Stimulated activated CD8-positive, alpha-beta memory T cell treated with anti-CD3 and anti-CD28 coated beads, Interleukin-2, amount 100 ng/mL, for 1 hour (primary cell): ENCODE results near the gene HOXD12.

Experiments
- DNase-seq, 2 donors: peaks; one replicate each; pipeline ENCODE4 v3.0.0-alpha.2; 2020; ENCODE audit warnings: low read depth in 2 of 2

The HOXD12 gene

DNA sequence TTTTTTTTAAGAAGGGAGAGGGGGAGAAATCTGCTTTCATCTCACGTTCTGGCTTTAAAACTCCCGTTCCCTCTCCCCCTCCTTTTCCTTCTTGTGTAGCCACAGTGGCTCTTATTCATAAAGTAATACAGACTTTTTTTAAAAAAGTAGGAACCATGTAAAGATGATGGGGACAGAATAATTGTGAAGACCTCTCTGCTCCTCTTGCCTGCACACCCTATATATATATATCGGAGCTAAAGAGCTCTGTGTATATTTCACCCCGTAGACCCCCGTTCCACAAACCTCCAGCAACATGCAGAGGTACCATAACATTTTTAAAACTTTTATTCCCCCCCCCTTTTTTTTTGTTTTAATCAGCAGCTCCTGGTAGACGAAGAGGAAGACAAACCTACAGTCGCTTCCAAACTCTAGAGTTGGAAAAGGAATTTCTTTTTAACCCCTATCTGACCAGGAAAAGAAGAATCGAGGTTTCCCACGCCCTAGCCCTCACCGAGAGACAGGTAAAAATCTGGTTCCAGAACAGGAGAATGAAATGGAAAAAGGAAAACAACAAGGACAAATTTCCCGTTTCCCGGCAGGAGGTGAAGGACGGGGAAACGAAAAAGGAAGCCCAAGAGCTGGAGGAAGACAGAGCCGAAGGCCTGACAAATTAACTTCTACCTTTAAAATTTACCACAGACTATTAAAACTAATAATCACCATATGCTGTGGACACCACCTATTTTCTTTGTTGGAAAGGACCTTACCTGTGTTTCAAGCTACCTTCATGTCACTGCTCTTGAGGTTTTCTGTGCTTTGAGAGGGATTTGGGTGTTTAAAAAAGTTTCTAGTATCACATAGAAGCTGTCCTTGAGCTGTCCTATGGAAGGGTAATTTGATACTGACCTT lies 31.6 kb downstream of the HOXD12 start:
- DNase-seq = no peak

DNA sequence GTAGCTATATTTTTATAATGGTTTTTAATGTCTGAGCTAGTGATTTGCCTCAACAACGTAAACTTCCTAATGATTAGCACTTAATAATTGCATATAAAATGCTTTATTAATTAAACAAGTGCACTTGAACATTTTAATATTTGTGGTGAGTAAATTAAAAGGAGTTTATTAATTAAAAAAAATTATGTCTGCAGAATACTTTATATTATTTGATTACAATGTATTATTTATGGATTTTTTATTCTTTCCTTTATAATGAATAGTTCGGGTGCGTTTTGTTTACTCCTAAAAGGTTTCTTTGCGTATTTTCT lies 32.2 kb downstream of the HOXD12 start:
- no peak for DNase-seq

GRCh38 chr2:176132205-176133171 lies 32.9 kb downstream of the HOXD12 start:
- DNase-seq = no peak

GRCh38 chr2:176133389-176133788 lies 33.8 kb downstream of the HOXD12 start:
- DNase-seq = no peak

GRCh38 chr2:176134035-176134434 lies 34.4 kb downstream of the HOXD12 start:
- no peak for DNase-seq

GRCh38 chr2:176135035-176135440 lies 35.4 kb downstream of the HOXD12 start:
- DNase-seq = no peak

- no peak for DNase-seq
Measured at GRCh38 chr2:176136374-176137251, 37.0 kb downstream of the HOXD12 start.

GRCh38 chr2:176137252-176137580 lies 37.6 kb downstream of the HOXD12 start:
- DNase-seq = no peak

- no peak for DNase-seq
Measured at GRCh38 chr2:176137906-176138305, 38.3 kb downstream of the HOXD12 start.

GRCh38 chr2:176138526-176138922 lies 38.9 kb downstream of the HOXD12 start:
- no peak for DNase-seq

GRCh38 chr2:176138923-176139660 lies 39.5 kb downstream of the HOXD12 start:
- no peak for DNase-seq

GRCh38 chr2:176139661-176140512 lies 40.3 kb downstream of the HOXD12 start:
- no peak for DNase-seq

DNA sequence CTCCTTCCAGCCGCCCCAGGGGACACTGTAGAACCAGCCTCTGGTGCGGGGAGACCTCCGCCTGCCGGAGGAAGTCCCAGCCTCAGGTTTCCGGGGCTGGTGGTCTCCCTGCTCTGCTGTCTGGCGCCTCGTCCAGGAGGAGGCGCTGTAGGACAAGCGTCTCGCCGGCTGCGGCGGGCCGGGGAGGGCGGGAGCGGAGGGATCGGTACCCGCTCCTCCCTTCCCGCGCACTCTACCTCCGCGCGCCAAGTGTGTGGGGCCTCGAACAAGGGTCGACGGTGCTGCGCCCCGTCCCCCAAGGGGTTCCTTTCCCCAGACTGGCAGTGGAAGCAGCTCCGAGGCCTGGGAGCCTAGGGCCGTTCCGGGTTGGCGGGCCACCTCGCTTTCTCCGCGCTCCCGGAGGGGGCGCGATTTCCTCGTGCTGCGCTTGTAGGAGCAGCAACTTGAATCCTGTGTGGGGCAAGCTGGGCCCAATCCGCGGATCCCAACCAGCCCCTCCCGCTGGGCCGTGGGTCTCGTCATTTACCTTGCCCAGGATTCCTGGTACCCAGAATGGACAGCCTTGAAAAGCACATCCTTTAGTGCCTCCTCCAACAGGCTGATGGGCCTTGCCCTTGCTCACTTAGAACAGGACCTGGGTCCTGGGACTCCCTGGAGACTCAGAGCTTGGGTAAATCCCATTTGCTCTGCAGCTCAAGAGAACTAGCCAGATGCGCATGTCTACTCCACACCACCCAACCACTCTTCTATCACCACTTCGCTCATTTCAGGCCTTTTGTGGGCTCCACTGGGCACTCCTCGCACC lies 41.1 kb downstream of the HOXD12 start:
- peak in 1 of 2 donors; percentile 42 for DNase-seq

GRCh38 chr2:176142281-176142680 lies 42.7 kb downstream of the HOXD12 start:
- no peak for DNase-seq

DNA sequence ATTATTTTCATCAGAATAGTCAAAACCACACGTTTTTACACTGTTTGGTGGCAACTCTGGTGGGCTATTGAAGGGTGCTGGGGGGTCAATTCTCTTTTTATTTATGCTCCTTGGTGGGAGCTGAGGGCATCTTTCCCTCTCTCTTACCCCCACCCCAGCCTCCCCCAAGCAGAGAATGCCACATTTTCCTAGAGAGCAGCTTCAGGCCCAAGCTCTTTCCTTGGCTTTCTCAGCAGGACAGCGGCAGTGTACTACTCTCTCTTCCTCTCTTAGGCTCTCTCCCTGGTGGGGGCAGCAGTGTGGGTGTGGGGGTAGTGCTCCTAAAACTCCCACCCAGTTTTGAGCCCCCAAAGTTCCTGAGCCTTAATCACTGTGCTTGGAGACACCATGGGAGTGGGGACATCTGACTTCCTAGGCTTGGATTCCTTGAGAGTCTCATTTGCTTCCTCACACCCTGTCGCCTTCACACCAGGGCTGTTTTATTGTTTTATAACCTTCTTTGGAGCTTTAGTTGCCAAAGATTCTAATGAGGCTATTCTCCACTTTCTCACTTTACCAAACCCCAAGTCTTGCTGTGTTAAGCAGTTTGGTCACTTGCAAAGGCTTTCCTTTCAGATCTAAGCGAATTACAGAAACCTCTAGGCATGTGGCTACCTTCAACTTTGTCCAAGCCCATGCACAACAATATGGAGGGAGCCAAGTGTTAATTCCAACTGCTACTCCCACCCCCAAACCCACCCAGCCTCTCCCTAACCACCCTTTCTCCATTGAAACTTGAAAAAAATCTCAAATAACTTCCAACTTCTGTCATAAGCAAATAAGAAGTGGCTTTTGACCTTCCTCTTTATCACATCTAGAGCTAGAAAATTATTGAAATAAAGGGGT lies 45.7 kb downstream of the HOXD12 start:
- DNase-seq = no peak

GRCh38 chr2:176146101-176146500 lies 46.5 kb downstream of the HOXD12 start:
- no peak for DNase-seq

DNA sequence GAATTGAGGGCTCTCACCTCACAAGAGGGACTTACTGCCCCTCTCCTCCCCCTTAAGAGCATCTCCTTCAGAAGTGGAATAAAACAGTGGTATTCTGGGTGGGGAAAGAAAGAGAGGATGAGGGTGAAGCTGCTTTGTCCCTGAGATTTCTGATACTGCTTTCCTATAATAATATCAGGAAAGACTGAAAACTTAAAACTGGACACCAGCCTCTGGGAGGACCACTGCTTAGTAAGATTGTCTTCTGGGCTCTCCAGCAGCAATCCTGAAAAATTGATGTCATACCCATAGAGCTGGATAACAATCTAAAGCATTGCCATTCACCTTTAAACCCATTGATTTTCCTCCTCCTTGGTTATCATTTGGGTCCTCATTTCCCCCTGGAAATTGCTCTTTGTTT lies 47.0 kb downstream of the HOXD12 start:
- DNase-seq = no peak

DNA sequence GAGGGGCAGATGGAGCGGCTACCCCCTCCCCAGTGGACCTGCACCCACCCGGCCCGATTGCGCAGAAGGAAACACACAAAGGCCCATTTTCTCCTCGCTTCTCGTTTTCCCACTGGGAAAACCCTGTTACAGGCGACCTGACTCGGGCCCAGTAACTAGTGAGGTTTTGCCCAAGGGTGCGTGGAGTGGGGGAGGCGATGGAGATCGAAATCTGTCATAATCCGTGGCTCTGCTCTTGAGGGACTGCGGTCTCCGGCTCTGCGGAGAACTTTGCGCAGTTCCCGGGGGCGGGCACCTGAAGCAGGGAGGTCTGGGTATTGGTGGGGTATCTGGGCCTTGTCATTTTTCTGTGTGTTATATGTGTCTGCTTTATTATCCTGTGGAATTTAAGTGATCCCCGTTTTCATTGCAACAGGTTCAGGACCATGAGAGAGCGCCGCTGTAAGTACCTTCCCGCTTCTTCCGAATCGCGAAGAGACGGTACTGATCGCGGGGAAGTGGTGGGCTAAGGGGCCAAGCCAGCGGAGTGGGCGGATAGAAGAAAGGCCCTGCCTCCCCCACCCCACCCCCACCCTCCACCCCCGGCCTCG lies 47.7 kb downstream of the HOXD12 start:
- DNase-seq = no peak
